Muscle of leg (tissue), 11 donors: ENCODE data around the gene PABPC1L. TPM values are rescaled to one million over a fixed set of nuclear protein-coding genes. Genes with fewer than 3 reads are reported as not detected.

Experiments
- DNase-seq: peaks from one replicate; pipeline ENCODE4 v3.0.0; 2013
- H3K27ac ChIP-seq: one replicate; pipeline ENCODE4 v1.5.1; 2013; ENCODE audit warnings: mild to moderate bottlenecking, low read length, control low read depth
- H3K27me3 ChIP-seq: one replicate; pipeline ENCODE4 v1.6.1; 2013; ENCODE audit warnings: low read length; ENCODE audit not compliant: control insufficient read depth, insufficient read depth
- H3K36me3 ChIP-seq: one replicate; pipeline ENCODE4 v1.6.1; 2013; ENCODE audit warnings: low read length; ENCODE audit not compliant: control insufficient read depth, insufficient read depth
- H3K4me1 ChIP-seq: one replicate; pipeline ENCODE4 v1.6.1; 2013; ENCODE audit warnings: low read length; ENCODE audit not compliant: control insufficient read depth, insufficient read depth
- H3K4me3 ChIP-seq: one replicate; pipeline ENCODE4 v1.5.1; 2013; ENCODE audit warnings: low read length, control low read depth
- H3K9me3 ChIP-seq: replicated peaks from 2 replicates; pipeline ENCODE4 v1.6.1; 2013; ENCODE audit warnings: low read depth, low read length; ENCODE audit not compliant: control insufficient read depth
- WGBS: methylation state at CpG from one replicate; pipeline ENCODE4 v1.1.5; 2013; ENCODE audit warnings: missing lambda C conversion rate; ENCODE audit not compliant: insufficient coverage; 5-methylcytosine and 5-hydroxymethylcytosine counted together
- polyA plus RNA-seq, 8 donors: library from polyadenylated mRNA; unstranded; fragments of 120-200 nt; gene quantifications; one replicate each; pipeline versions ENCODE4 v1.2.1 to v1.2.3, GENCODE V29; 2013; ENCODE audit warnings: inconsistent platforms in 1 of 8, low replicate concordance in 1 of 8; ENCODE audit not compliant: insufficient read length in 8 of 8, insufficient read depth in 1 of 8
- total RNA-seq: library from RNA; stranded (reverse); fragments of 120-200 nt; gene quantifications from one replicate; pipeline ENCODE4 v1.2.4, GENCODE V29; 2013

The PABPC1L gene
- total and polyA plus RNA-seq, 9 donors, result 5.3 to 28.1 (median 14.9) TPM

DNA sequence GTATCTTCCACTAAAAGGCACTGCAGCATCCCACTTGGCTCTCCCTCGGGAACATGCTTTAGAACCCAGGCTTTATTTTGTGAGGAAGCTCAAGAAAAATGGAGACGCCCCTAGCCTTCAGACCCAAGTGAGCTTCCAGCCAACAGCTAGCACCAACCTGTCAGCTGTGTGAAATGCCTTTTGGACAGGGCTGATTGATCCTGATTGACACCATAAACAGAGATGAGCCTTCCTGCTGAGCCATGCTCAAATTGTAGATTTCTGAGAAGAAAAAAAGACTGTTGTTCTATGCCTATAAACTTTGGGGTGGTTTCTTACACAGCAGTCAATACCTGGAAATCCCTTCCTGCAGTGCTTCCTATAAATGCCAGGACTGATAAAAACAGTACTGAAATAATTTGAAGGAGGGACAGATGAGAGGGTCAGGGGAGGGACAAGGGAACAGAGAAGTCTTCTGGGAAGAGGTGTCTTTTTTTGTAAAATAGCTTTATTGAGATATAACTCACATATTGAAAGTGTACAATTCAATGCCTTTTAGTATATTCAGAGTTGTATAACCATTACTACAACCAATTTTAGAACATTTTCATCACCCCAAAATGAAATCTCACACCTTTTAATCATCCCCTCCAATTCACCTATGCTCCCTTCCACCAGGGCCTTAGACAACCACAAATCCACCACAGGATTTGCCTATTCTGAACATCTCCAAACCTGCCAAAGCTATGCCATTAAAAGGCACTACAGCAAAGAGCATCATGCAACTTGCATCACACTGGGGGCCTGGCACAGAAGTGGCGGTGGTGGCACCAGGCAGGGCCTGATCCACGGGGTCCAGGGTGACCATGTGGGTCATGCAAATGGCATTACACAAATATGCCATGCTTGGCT lies 53.7 kb downstream of the PABPC1L start:
- Histone ChIP-seq H3K36me3 (no peaks in the 10 kb centered on the region), H3K27ac (no peak overlapping the region), H3K9me3 (no peaks in the 10 kb centered on the region), H3K4me1 (peaks cover 22% of the 10 kb centered on the region), H3K27me3 (no peaks in the 10 kb centered on the region), H3K4me3 (no peak overlapping the region)
- DNase-seq, result no peak
- WGBS, result 61% methylated on average over 2 of the region's 4 CpGs

GRCh38 chr20:44965651-44966029 lies 55.8 kb downstream of the PABPC1L start:
- peaks cover 14% of the 10 kb centered on the region for H3K4me1 ChIP-seq
- no peaks in the 10 kb centered on the region for H3K36me3 ChIP-seq
- 70% methylated on average over 2 of the region's 5 CpGs for WGBS
- no peaks in the 10 kb centered on the region for H3K27me3 ChIP-seq
- DNase-seq, result no peak
- H3K9me3 ChIP-seq, result no peaks in the 10 kb centered on the region
- peak overlapping the region; percentile 66 for H3K27ac ChIP-seq
- H3K4me3 ChIP-seq, result peak overlapping the region; percentile 94

DNA sequence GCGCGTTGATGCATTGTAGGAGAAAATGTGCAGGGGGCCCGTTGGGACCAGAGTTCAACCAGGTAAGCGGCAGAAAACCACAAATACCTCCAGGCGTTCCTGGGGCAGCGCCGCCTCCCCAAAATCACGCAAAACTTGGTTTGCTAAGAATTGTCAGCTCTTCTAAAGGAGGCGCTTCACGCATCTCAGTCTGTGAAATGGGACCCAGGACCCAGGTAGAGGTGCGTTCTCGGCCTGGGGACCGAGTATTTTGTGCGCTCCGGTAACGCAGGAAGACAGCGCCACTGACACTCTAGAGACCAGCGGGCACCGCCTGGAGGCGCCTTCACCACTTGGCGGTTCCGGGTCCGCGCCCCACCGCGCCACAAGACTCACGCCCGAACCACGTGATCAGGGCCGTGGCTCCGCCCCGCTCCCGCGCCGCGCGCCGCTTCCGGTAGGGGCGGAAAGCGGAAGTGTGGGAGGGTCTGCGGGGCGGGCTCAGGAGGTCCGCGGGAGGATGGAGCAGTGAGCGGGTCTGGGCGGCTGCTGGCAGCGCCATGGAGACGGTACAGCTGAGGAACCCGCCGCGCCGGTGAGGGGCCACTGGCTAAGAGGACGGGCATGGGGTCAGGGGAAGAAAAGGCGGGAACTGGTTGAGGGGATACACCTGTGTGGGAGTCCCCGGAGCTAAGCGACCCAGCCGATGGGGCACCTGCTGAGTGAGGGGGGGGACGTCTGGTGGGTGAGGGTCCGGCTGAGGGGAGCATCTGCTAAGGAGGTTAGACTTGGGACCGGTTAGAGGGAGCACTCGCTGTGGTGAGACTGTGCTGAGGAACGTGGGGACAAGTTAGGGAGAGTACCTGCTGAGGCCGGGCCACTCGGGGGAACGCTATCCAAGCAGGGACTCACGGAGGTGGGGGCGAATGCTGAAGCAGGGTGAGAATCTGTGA lies 56.4 kb downstream of the PABPC1L start, which contains the start of gene STK4:
Gene STK4 (plus strand): TSS at position 483 of the 932 bp plus-strand sequence. CDS start 57 bp downstream, at position 540.
- Histone ChIP-seq H3K4me1 (peaks cover 13% of the 10 kb centered on the region), H3K9me3 (no peaks in the 10 kb centered on the region), H3K27me3 (no peaks in the 10 kb centered on the region), H3K4me3 (peak within 1 kb of the TSS; percentile 94), H3K27ac (peak within 1 kb of the TSS; percentile 77), H3K36me3 (no peaks in the 10 kb centered on the region)
- WGBS, result 2% methylated on average over 68 of the region's 68 CpGs
- DNase-seq, result peak; percentile 97

DNA sequence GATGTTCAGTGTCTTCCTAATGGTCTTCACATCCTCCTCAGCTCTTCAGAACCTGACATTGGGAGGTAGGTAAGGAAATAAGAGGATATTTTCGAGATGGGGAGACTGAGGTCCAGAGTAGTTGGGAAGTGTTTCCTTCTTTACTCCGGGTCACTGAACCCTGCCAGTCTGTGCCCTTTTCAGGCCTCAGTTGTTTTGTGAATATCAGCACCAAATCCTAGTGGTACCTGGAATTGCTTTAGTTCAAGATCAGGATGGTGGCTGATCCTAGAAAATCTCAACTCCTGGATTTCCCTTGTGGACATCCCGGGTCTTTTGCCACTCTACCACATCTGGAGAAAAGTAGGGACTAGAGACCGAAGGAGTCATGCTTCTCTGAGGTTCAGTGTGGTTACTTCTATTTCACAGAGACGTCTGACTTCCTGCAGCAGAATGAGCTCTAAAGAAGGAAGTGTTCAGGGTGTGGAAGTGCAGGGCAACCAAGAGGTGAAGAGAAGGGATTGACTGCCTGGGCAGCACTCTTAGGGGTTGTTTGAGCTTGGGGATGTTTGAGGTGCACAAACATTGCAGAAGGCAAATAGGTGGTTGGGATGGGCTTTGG lies 57.4 kb downstream of the PABPC1L start:
- Histone ChIP-seq H3K4me3 (peak overlapping the region; percentile 94), H3K4me1 (peaks cover 13% of the 10 kb centered on the region), H3K27me3 (no peaks in the 10 kb centered on the region), H3K9me3 (no peaks in the 10 kb centered on the region), H3K27ac (peak overlapping the region; percentile 77), H3K36me3 (no peaks in the 10 kb centered on the region)
- peak; percentile 44 for DNase-seq
- WGBS, result 46% methylated on average over 3 of the region's 5 CpGs

DNA sequence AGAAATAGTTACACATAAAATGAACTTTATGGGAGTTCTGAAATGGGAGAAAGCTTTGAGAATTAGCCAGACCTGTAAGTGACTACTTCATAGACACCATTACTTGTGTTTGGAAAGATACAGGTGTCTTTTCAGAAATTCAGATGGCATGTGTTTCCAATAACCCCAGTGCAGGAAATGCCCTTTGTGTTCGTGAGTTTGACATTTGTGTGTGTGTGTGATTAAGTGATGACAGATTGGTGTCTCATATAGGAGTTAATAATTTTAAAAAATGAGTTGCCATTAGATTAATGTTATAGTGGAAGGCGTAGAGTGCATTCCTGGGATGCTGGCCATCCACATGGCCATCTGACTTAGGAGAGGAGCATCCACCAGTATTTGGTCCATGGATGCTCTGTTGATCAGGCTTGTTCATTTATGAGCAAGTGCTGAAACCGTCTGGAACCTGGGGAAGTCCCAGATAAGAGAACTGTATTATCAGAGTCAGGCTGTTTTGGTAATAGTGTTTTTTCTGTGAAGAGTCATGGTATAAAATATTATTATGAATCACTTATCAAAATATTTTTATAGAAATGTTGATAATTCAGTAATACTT lies 59.5 kb downstream of the PABPC1L start:
- no peaks in the 10 kb centered on the region for H3K27me3 ChIP-seq

GRCh38 chr20:44970243-44970757 lies 60.4 kb downstream of the PABPC1L start:
- WGBS, result no CpG with 5 or more reads among the region's 1 CpG
- Histone ChIP-seq H3K4me1 (peaks cover 13% of the 10 kb centered on the region), H3K27me3 (no peaks in the 10 kb centered on the region), H3K27ac (peak overlapping the region; percentile 35), H3K36me3 (peaks cover 6% of the 10 kb centered on the region), H3K9me3 (no peaks in the 10 kb centered on the region), H3K4me3 (no peak overlapping the region)
- DNase-seq, result no peak

More for the DNA sequence above, 59.5 kb downstream of the PABPC1L start:
- 35% methylated on average over 2 of the region's 3 CpGs for WGBS
- Histone ChIP-seq H3K4me1 (peaks cover 13% of the 10 kb centered on the region), H3K4me3 (no peak overlapping the region), H3K27ac (no peak overlapping the region), H3K36me3 (peaks cover 3% of the 10 kb centered on the region), H3K9me3 (no peaks in the 10 kb centered on the region)
- no peak for DNase-seq

DNA sequence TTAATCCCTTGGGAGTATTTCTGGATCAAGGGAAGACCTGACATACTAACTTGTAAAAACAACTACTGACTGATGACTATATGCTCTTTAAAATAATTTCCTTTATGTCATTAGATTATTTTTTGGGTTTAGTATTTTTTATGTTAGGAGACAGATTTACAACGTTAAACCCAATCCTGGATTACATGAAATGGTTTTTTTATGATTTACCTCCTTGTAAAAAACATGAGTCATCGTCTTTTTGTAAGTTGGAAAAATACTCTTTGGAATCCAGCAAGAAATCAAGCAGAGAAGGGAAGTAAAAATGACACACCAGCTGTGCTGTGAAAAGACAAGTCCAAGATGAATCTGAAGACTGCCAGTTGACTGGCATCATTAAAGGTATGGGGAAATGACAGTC lies 63.2 kb downstream of the PABPC1L start:
- H3K27ac ChIP-seq, result no peak overlapping the region

GRCh38 chr20:44976698-44977097 lies 66.8 kb downstream of the PABPC1L start:
- no peak overlapping the region for H3K27ac ChIP-seq
- H3K4me3 ChIP-seq, result no peak overlapping the region
- H3K36me3 ChIP-seq, result peaks cover 12% of the 10 kb centered on the region
- no peaks in the 10 kb centered on the region for H3K27me3 ChIP-seq
- H3K4me1 ChIP-seq, result no peaks in the 10 kb centered on the region
- no CpG with 5 or more reads among the region's 4 CpGs for WGBS
- H3K9me3 ChIP-seq, result no peaks in the 10 kb centered on the region
- no peak for DNase-seq

More for the DNA sequence above, 63.2 kb downstream of the PABPC1L start:
- no CpG with 5 or more reads among the region's 2 CpGs for WGBS
- H3K9me3 ChIP-seq, result no peaks in the 10 kb centered on the region
- peaks cover 9% of the 10 kb centered on the region for H3K36me3 ChIP-seq
- H3K27me3 ChIP-seq, result no peaks in the 10 kb centered on the region
- H3K4me1 ChIP-seq, result no peaks in the 10 kb centered on the region
- no peak overlapping the region for H3K4me3 ChIP-seq
- DNase-seq, result no peak

DNA sequence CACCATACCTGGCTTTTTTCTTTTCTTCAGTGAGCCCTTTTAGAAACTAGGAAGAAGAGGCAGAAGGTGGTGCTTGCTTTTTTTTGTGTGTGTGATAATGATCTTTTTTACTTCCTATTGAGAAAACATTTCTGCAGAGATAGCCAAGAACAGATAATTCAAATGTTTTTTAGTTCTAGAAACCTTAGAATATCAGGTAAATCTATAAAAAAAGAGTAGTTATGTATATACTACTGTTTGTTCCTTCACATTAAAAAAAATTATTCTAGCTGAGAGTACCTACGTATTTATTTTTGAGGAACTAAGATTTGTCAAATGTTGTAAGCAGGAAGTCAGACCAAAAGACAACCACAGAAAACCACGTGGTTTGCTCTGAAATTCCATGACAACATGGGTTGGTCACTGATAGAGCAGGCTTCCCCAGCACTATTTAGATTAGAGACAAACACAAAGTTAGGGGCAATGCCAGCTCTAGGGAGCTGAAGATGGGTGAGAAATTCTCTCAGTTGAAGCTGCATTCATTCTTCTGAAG lies 69.3 kb downstream of the PABPC1L start:
- H3K9me3 ChIP-seq, result no peaks in the 10 kb centered on the region
- H3K36me3 ChIP-seq, result peaks cover 19% of the 10 kb centered on the region
- H3K4me3 ChIP-seq, result no peak overlapping the region
- DNase-seq, result peak; percentile 77
- WGBS, result 83% methylated on average over 1 of the region's 2 CpGs
- peak overlapping the region; percentile 43 for H3K27ac ChIP-seq
- H3K4me1 ChIP-seq, result no peaks in the 10 kb centered on the region
- no peaks in the 10 kb centered on the region for H3K27me3 ChIP-seq
